HL-60/S4 (cell line): ENCODE measurements around the gene ST3GAL3.

Experiments used
- in situ Hi-C: fragments of 300-500 bp; cut with MboI; formaldehyde crosslinking; loops from 2 replicates; pipeline ENCODE4 v1.14.3; 2022; ENCODE audit warnings: low sequenced_read_pairs

ST3GAL3 gene

DNA sequence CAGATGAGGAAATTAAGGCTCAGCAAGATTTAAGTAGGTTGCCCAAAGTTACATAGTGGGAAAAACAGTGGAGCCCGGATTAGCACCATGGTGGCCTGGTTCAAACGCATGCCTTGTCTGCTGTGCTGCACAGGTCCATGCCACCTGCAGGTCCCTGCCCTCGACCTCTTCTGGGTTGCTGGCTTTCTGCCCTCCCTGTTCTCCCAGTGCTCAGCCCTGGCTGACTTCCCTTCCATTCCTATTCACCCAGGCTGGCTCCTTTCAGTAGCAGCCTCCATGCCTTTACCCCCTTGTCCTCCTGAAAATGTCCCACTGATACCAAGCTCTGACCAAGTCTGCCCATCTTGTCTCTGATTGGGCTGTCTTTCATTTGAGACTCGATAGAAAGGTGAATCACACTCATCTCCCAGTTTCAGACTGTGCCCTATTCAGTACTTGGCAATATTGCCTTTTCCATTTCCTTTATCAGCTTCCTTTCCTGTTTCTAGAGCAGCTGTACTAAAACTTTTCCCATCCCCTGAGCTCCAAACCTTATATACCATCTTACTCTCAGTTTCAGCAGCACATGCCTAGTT lies 75.8 kb downstream of the ST3GAL3 start:
- in situ Hi-C loops, result no loop called here

DNA sequence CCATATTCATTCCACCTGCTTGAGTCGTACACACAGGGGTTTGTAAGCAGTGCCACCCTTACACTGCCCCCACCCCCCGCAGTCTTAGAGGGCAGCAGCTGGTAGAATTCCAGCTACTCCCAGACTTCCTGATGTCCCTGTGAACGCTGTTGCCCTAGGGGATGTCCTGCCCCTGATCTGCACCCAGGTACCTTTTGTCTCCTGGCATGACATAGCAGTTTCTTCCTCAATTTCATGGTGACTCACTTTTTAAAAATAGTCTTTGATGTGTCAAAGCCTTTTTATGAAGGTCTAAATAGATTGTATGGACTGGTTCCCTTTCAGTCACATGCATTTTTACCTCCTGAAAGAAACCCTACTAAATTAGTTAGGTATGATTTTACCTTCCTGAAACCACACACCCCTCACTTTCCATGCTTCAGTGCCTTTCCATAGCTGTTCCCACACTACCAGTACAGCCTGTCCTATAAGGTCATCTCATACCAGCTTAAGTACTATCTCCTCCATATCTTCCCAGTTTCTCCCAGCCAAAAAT lies 76.4 kb downstream of the ST3GAL3 start:
- in situ Hi-C loops, result no loop called here

DNA sequence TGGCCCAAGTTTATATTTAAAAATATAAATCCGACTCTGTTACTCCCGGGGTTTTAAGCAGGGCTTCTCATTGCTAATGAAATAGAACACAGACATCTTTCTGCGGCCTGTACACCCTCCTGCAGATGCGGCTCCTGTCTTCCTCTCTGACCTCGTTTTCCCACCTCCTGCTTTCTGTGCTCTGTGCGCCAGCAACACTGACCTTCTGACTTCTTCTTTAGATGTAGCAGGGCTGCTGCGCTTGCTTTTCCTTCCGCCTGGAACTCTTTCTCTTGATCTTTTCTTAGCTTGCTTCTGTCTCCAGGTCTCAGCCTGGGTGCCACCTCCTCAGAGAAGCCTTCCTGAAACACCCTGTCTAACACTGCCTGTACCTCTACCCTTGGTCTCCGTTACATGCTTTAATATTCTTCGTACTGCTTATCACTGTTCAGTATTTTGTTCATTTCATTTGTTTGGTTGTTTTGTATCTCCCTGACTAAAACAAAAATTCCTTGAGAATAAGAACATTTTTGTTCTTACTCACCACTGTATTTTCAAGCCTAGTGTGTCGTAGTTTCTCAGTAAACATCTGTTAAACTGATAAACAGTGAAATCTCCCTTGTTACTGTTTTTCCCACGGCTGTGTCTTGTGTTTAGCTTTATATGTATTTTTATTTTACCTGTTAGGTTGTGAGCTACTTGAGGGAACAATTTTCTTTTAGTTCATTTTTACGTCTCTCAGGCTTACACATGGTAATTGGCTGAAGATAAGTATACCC lies 79.0 kb downstream of the ST3GAL3 start:
- in situ Hi-C loops, result no loop called here

DNA sequence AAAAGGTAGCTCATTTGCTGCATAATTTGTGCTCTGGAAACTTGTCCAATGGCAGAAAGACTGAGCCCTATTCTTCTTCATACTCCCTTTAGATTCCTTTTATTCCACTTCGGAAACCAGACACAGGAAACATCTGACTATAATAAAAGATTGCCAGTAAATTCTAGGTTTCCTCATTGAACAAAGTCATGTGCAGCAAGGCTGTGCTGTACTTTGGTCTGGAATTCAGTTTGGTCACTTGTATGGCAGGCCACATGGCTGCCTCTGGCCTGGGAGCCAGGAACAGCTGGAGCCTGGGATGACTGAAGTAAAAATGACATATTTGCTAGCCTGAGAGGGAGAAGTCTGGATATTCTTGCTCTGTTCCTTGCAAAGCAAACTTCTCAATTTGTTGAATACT lies 79.6 kb downstream of the ST3GAL3 start:
- in situ Hi-C loops, result no loop called here

DNA sequence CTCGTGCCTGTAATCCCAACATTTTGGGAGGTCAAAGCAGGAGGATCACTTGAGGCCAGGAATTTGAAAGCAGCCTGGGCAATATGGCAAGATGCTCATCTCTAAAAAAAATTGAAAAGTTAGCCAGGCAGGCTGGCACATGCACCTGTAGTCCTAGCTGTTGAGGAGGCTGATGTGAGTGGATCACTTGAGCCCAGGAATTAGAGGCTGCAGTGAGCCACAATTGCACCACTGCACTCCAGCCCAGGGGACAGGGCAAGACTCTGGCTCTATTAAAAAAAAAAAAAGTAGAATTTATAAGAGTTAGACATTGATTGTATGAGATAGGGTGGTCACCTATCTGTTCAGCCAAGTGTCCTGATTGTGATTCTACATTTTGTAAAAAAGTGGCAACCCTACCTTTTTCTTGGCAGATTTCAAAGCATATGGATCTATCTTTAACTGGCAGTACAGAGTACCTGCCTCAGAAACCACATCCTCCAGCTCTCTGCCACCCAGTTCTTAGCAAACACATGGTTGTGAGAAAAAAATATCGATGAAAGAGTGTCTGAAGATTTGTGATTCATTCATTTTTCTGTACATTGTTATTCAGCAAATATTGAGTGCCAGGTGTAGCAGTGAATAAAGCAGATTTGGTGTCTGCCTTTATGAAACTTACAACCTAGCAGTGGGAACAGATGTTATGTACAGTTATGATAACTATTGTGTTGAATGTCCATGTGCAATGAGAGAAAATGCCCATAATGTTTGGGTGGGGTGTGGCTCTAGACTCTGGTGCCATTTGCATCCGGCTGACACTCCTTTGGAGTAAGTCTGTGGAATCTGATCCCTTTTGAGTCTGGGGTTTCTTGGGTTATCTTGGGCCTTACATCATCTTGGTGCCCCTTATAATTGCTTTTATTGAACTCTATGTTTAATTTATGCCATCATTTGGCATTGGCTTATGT lies 82.5 kb downstream of the ST3GAL3 start:
- in situ Hi-C loops, result no loop called here

DNA sequence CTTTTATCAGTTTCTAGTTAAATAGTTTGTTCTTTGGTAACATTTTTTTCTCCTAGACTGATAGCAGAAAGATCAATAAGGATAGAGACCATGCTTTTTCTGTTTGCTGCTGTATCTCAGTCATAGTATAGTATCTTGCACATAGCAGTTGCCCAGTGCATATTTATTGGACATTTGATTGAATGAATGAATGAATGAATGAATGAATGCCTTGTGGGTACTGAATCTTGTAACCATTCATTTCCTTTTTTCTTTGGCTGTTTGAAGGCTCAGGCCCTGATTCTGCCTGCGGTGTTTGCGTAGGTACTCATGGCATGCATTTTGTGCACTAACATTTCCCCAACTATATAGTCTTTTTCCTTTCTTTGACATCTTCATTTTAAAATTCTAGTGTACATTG lies 83.9 kb downstream of the ST3GAL3 start:
- in situ Hi-C loops, result no loop called here

DNA sequence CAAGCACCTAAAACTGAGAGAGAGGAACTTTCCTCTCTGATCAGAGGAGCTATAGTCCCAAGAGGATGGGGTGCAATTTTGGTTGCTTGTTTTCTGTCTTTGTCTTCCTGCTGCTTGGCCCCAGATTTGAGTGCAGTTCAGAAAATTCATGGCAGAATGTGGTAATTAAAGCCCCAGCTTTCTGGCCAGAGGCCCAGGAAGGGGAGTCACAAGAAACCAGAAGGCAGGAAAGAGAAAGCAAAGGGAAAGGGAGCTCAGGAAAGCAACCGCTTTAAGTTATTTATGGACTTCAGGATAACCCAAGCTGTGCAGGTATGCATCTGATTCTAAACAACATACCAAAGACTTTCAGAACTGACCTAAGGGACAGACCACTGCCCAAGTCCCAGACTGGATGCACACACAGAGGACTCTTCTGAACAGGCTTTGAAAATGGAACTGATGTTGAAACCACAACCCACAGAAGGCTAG lies 88.8 kb downstream of the ST3GAL3 start:
- in situ Hi-C loops, result no loop called here

DNA sequence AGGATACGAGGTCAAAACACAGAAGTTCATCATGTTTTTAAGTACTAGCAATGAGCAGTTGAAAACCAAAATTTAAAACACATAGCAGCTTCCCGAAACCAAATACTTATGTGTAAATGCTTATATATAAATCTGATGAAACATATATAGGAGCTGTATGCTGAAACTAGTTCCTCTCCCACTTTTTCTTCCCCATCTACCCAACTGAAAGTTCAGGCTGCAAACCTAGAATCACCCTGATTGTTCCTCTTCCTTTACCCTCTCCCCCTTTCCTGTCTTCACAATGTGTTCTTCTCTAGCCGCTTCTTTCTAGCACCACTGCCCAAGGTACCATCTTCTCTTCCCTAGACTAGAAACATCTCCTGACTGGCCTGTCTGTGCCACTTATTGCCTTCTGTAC lies 90.6 kb downstream of the ST3GAL3 start:
- in situ Hi-C loops, result no loop called here

DNA sequence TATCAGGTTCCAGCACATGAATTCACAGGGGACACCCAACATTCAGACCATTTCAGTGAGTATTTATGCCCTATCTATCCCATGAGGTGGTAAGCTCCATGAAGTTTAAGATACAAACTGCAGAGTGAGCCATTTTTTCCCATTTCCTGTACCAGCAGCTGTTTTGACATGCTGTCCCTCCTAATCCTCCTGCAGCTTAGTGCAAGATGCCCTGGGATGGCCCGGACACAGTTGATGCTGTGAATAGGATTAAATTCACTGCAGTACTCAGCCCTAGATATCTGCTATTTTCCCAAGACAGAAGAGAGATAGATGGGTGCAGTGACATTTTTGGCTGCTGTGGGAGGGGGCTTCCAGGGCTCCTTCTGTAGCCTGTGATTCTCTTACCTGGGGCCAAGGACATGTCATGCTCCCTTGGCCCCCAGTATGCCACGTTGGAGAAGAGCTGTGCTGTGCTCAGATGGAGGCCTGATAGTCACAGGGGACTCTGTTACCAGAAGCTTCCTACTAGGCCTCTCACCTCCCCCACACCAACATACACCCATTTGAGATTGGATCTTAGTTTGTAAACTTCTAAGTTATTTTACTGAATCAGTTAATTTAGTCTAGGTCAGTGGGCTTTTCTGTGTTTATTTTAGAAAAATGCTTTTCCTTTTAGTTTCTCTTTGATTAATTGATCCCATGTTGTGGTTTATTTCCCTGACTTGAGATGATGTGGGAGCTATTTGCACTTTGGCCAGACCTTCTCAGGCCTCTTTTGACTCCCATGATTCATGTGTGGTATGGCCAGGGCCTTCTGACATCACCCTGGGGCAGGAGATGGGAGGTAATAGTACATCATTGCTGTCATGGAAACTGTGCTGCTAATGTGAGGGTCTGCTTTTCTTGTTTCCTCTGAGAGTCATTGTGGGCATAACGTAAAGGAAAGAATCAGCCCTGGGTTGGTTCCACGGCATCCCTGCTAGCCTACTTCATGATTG lies 92.6 kb downstream of the ST3GAL3 start:
- in situ Hi-C loops, result no loop called here

DNA sequence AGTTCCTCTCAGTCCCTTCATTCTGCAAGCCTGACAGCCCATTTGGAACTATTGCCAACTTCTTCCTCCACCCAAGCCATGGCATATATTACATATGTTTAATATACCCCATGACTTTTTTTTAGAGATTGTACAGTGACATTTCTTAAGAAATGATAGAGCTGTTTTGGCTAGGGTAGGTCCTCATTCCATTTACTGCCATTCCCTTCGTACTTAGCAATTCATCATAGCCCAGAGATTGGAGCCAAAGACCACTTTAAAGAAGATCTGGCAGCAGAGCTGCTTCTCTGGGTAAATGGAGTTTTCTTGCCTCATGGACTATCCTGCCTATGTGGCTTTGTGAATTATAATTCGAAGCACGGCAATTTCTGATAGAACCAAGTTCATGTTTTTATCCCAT lies 93.4 kb downstream of the ST3GAL3 start:
- in situ Hi-C loops, result no loop called here

DNA sequence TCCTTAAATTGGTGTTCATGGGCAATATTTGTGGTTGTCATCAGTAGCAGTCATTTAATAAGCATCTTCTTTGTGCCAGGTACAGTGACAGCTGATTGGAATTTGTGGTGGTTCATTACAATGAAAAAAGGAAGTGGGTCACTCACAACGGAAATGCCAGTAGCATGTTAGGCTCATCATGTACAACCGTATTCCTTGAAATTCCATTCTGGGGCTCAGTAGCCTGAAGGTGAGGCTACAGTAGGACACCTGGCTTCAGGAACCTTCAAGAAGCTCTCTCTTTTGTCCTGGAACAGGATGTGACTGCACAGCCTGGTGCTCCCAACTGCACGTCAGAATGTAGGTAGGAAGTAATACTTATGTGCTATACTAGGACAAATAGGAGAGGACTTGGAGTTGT lies 93.9 kb downstream of the ST3GAL3 start:
- in situ Hi-C loops, result no loop called here

DNA sequence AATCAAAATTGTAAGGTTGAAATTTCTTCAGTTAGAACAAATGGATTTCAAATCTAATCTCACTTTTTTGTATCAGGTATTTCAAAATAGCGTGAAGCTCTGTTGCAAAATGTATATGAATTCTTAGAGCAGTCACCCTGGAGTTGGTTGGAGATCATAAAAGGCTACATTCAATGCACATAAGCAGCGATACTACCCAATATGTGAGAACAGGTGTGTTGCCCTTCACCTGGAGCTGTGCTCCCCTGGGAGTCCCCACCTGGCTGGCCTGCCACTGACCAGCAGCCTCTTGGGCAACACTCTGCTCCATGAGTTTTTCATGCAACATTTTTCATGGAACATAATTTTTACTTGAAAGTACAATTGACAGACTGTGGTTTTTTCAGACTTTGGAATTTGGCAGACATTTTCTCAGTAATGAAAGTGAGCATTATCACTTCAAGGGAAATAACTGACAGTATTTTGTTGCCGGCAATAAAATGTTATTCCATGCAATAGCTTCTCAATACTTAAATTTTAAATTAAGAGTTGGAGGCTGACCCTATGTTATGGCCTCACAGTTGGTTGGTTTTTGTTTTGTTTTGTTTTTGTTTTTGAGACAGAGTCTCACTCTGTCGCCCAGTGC lies 95.1 kb downstream of the ST3GAL3 start:
- in situ Hi-C loops, result no loop called here

DNA sequence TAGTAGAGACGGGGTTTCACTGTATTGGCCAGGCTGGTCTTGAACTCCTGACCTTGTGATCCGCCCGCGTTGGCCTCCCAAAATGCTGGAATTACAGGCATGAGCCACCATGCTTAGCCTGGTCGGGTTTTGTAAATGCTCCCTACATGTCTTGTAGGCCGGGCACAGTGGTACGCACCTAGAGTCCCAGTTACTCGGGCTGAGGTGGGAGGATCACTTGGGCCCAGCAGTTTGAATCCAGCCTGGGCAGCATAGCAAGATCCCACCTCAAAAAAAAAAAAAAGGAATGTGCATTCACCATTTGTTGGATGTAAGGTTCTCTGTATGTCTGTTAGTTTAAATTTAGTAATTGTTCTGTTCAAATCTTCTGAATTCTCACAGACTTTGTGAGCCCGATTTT lies 95.8 kb downstream of the ST3GAL3 start:
- in situ Hi-C loops, result no loop called here

DNA sequence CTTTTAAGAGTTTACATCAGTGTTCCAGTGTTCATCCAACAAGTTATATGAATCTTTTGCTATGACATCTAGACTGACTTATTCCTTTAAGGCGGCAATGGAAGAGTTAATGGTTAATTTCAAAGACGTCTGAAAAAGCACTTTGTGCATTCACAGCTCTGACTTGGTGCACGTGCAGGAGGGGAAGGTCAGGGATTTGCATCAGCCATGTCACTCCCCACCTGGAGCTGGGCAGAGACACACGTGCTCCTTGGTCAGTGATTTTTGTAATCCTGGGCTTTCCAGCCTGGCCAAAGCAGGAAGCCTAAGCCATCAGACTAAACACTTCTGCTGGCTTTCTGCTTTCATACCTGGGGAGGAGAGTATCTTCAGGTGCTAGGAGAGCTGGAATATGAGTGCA lies 96.3 kb downstream of the ST3GAL3 start:
- in situ Hi-C loops, result no loop called here

DNA sequence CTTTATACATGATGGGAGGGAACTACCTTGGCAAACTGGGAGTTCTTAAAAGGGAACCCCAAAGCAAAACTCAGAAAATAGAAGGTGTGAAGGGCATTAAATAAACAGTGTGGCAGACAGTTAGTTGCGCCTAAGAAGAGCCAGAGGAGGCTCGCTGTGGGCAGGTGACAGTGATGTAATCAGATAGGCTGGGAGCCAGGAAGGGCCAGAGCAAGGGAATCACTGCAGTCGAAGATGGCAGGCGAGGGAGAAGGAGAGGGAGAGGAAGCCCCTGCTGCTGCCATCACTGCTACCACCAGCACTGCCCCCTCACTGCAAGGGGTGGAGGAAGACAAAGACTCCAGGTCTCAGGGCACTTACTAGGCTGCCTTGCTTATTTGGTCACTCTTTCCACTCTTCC lies 97.2 kb downstream of the ST3GAL3 start:
- in situ Hi-C loops, result no loop called here

DNA sequence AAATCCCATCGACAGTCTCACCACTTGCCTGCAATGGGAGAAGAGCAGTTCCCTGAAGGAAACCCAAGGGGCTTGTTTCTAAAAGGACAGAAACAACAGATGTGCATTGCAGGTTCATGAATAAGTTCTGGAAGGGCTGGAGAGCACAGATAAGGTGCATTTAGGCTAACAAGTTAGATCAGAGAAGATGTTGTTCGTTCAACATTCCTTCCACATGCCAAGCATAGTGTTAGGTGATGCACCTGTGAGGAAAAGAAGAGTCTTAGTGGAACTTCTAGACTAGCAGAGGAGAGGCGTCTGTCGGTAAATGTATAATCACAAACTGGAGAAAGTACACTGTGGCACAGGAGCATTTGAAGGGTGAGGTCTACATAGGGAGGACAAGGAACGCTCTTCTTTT lies 98.0 kb downstream of the ST3GAL3 start:
- in situ Hi-C loops, result no loop called here

DNA sequence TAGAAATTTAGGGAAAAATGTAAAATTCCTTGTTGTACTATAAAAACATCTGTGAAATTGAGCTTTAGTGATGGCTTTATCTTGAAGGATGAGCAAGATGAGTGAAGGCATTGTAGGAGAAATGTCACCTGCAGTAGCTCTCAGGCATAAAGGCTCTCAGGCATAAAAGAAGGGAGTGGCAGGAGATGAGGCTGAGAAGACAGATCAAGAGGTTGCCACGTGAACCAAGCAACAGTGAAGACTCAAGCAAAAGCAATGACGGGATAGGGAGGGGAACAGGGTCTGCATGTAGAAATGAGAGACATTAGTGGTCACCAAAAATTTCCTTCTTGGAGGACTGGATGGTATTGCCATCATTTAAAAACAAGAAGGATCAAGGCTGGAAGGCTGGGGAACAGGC lies 98.8 kb downstream of the ST3GAL3 start:
- in situ Hi-C loops, result no loop called here

DNA sequence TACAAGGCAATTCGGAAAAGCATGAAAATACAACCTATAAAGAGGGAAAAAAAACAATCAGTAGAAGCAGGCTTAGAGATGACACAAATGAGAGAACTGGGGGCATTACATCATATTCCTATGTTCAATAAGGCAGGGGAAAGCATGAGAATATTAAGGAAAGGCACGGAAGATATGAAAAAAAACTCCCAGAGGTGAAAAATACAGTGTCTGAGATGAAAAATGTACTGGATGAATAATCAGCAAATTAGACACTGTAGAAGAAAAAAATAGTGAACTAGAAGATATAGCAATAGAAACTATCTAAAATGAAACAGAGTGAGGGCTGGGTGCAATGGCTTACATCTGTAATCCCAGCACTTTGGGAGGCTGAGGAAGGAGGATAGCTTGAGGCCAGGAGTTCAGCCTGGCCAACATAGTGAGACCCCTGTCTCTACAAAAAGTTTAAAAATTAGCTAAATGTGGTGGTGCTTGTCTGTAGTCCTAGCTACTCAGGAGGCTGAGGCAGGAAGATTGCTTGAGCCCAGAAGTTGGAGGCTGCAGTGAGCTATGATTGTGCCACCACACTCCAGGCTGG lies 101.8 kb downstream of the ST3GAL3 start:
- in situ Hi-C loops, result no loop called here

DNA sequence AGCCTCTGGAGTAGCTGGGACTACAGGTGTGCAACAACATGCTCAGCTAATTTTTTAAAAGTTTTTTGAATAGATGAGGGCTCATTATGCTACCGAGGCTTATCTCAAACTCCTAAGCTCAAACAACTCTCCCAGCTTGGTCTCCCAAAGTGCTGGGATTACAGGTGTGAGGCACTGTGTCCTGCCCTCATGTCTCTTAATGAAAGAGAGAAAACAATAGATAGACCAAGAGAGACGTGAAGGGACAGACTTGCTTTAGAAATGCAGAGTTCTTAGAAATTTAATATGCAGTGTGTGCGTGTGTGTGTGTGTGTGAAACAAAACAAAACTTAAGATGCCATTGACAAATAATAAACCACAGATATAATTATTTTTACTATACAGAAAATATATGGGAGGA lies 105.2 kb downstream of the ST3GAL3 start:
- in situ Hi-C loops, result no loop called here
